Cortex of kidney (tissue), 1 donor: ENCODE measurements around the gene LIN52.
A peak's percentile ranks its signal among the peaks of the same experiment; 100 is the strongest.

Source experiments
- DNase-seq: peaks from one replicate; lab custom pipeline; 2025; lab: John Stamatoyannopoulos, UW

LIN52 gene

GRCh38 chr14:74084277-74085046 lies at the start of gene LIN52, which contains the start of gene ALDH6A1:
Gene LIN52, plus strand, starts transcription at chr14:74084956. Its CDS starts 19 bp downstream, at chr14:74084975.
Gene ALDH6A1, minus strand, starts transcription at chr14:74084453. Its CDS starts 59 bp downstream, at chr14:74084394.
- DNase-seq = peak; percentile 71

- no peak for DNase-seq
Measured at GRCh38 chr14:74035556-74035955, 49.2 kb upstream of the LIN52 start.

GRCh38 chr14:74038020-74038859 lies 46.5 kb upstream of the LIN52 start:
- DNase-seq = no peak

GRCh38 chr14:74042296-74042695 lies 42.5 kb upstream of the LIN52 start:
- DNase-seq = no peak

DNA sequence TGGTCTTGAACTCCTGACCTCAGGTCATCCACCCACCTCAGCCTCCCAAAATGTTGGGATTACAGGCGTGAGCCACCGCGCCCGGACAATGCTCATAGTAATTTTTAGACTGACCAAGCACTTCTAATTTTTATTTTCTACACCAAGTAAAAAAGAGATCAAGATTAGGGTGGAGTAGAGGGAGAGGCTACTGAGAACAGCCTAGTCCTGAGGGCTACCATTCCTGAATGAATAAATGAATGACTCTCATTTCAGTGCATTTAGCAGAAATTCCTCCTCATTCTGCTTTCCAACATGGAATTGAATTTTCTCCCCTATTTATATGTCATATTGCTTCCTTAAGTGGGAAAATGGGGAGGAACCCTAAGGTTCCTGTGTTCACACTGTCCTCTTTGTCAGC lies 39.2 kb upstream of the LIN52 start:
- DNase-seq = no peak

DNA sequence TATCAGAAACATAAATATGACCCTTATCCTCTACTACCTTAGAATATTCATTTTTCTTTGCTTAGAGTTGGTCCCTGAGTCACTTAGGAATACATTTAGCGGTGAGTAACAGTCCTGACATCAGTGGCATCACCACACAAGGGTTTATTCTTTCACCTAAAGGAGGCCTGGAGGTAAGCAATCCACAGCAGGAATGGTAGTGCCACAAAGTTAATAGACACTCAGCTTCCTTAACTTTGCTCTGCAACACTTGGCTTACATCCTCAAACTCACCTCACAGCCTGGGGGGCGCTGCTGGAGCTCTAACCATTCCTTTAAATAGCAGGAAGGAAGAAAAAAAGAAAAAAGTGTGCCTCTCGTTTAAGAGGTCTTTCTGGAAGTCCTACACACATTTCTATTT lies 36.5 kb upstream of the LIN52 start:
- DNase-seq = no peak

GRCh38 chr14:74049876-74050495 lies 34.8 kb upstream of the LIN52 start:
- no peak for DNase-seq

DNA sequence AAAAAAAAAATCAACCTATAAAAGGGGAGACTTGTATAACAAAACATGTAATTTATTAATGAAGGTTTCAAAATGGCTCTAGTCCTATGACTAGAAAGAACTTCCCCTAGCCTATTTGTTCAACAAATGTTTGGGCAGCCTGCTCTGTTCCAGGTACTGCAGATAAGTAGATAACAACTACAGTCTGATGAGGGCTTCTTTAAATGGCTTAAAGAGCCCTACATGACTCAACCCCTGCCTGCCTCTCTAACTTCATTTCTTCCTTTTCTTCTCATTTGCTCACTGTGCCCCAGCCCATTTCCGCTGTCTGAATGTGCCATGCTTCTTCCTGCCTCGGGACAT lies 22.0 kb upstream of the LIN52 start:
- no peak for DNase-seq

DNA sequence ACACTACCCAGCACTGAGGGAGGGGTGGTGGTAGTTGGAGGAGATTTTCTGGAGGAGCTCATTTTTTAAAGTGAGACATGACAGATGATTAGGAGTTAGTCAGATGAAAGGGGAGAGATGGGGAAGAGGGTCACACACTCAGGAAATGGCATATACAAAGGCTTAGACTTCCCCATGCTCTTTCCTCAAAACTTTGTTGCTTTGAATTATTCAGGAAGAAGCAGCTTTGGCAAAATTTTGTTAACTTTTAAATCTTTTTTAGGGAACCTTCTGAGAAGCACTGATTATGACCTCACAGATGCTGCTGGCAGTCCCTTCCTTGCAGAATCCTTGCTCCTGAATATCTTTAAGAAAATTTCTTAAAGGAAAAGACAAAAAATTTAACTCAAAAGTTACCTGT lies 20.3 kb upstream of the LIN52 start:
- DNase-seq = no peak

DNA sequence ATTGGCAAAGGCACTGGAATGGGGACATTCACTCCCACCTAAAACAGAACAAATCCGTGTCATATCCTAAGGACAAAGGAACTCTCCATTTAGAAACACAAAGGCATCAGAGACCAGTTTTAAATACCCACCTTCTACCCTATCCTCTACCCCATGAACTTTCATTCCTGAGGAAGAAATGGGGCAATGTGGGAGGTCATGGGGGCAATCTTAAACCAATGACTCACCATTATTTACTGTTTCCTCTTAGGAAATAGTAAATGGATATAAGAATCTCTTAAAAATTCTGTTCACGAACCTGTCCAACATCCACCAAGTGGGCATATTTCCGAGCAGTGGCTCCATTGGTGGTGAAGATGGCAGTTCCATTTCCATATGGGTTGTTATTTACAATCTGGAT lies 19.9 kb upstream of the LIN52 start:
- DNase-seq = no peak

- DNase-seq = no peak
Measured at GRCh38 chr14:74065746-74066575, 18.8 kb upstream of the LIN52 start.

DNA sequence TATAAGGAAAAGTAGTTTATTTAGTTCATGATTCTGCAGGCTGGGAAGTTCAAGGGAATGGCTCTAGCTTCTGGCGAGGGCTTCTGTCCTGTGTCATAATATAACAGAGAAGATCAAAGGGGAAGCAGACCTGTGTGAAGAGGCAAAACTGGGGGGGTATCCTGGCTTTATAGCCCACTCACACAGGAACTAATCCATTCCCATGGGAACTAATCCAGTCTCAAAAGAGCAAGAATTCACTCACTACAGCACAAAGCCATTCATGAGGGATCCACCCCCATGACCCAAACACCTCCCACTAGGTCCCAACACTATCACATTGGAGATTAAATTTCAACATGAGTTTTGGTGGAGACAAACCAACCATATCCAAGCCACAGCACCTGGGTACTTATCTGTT lies 7.4 kb upstream of the LIN52 start:
- no peak for DNase-seq

DNA sequence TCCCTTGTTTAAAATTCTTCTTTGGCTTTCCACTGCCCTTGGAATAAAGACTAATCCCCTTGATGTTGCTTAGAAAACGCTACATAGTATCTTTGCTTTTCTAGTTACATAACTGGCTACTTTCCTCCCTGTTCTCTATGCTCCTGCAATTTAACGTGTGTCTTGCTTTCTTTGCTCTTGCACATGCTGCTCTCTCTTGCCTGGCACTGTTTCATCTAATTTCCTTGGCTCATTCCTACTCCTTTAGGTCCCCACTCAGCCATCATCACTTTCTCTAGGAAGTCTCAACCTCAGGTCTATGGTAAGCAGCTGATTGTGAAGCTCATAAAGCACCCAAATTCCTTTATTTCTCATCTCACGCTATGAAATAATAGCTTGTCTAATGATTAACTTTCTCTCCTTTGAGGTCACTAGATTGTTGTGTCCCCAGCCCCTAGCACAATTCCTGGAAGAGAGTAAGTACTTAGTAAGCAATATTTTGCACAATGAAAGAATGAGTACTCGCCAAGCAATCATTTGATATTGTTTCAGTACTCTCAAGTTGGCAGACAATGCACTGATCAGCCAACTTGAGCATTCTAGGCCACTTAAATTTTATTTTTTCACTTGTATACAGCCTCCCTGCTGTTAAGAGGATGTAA lies 3.8 kb upstream of the LIN52 start:
- DNase-seq = no peak

GRCh38 chr14:74081491-74081890 lies 3.3 kb upstream of the LIN52 start:
- DNase-seq = no peak

DNA sequence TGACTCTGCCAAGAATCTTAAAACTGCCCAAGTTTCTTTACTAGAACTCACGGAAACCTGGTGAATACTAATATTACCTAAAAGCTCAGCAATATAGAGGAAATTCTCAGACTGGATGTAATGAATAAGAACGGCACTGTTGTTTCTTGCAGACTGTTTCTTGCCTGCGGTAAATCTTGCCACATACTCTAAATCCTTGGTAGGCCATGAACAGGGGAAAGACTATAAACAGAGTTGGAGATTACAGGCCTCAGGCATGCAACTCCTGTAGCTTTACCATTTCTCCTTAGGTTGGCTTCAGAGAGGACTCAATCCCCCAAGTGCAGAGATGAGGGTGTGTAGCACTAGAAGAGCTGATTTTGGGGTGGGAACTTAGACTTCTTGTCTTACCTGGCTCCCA lies 1.6 kb upstream of the LIN52 start:
- no peak for DNase-seq

- DNase-seq = no peak
Measured at GRCh38 chr14:74083784-74084276, 926 bp upstream of the LIN52 start.

- DNase-seq = no peak
Measured at GRCh38 chr14:74085047-74085637, 386 bp downstream of the LIN52 start.

- DNase-seq = no peak
Measured at GRCh38 chr14:74085828-74086227, 1.1 kb downstream of the LIN52 start.

DNA sequence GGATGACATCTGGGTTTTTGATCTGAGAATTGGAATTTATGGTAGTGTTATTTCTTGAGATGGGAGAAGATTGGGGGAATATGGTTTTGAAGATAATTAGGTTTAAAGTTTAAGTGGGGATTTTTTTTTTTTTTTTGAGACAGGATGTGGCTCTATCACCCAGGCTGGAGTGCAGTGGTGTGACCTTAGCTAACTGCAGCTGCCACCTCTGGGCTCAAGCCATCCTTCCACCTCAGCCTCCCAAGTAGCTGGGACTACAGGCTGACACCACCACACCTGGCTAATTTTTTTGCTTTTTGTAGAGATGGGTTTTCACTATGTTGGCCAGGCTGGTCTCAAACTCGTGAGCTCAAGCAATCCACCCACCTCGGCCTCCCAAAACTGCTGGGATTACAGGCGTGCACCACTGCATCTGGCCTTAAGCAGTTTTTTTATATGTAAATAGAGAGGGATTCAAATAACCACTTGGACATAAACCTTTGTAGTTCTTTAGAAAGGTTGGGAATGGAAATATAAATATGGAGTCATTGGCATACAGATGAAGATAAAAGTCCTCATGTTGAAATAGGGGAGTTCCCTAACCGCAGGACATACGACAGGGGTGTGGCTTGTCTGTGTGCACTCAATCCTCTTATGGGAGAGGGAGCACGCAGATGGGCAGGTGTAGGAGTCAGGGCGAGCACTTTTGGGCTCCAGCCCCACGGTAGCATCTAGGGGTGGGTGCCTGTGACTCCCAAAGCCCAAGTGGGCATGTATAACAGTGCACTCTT lies 4.7 kb downstream of the LIN52 start:
- DNase-seq = no peak

DNA sequence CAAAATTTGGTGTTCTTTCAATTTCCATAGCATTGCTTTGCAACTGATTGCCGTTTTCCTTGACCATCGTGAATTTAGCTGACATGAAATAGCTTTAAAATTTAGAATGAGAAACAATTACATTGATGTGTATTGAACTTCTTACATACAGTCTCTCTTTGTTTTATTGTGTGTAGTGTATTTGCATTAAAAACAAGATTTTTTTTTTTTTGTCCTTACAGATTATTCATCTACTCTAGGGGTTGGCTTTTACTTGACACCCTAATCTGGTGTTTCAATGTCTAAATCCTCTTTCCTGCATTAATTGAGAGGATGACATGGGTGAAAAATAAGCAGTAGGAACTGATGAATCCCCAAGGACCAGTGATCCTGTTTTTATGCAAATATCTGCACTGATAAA lies 20.6 kb downstream of the LIN52 start:
- DNase-seq = no peak
